Fibroblast of skin of left biceps (primary cell): ENCODE data around the gene PPP2R5B.

Experiments
- DNase-seq, 2 experiments: peaks; one replicate each; pipeline ENCODE4 v3.0.0-alpha.2; 2013; ENCODE audit warnings: low read depth in 2 of 2

The PPP2R5B gene

DNA sequence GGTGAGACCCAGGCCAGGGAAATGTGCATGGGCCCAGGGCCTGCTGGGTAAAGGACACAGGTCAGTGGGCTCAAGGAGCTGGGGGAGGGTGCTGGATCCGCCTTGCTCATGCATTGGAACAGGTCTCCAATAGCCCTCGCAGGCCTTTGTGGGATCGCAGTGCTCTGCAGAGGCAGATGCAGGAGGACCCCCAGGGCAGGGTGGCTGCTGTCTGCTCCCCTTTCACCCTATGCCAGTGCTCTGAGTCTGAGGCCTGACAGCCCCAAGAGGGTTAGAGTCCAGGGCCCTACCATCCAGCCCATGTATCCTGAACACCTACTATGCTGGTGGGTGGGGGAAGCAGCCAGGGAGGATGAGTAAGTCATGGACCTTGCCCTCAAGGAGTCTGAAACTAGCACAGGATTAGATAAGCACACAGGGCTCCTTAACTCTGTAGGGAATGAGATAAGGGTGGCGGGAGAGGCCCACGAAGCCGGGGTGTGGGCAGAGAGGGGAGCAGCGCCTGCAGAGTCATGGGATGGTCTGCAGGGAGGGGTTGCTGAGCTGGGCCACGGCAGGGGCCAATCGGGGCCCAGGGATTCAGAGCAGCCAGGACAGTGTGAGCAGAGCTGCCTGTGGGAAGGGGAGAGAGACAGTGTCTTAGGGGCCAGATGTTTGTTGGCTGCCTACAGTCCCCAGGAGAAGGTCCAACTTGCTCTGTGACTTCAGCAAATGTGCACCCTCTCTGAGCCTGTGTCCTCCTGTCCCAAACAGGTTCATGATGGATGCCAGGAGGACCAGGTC is 35.6 kb upstream of the PPP2R5B start:
- DNase-seq: no peak

DNA sequence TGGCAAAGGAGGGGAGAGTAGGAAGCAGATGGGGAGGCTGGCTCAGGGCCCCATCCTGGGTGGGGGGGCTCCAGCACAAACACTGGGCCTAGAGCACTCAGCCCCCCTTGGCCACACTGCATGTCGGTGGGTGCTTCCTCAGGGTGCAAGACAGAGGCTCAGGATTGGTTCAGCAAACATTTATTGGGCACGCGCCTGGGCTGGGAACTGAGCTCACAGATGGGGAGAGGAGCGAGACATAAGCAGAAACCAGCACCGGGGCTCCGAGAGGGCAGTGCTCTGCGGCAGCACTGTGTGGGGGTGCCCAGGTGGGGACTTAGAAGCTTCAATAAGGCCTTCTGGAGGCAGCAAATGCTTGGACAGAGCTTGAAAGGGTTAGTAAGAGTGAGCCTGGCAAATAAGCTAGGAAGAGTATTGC is 34.0 kb upstream of the PPP2R5B start:
- no peak for DNase-seq

DNA sequence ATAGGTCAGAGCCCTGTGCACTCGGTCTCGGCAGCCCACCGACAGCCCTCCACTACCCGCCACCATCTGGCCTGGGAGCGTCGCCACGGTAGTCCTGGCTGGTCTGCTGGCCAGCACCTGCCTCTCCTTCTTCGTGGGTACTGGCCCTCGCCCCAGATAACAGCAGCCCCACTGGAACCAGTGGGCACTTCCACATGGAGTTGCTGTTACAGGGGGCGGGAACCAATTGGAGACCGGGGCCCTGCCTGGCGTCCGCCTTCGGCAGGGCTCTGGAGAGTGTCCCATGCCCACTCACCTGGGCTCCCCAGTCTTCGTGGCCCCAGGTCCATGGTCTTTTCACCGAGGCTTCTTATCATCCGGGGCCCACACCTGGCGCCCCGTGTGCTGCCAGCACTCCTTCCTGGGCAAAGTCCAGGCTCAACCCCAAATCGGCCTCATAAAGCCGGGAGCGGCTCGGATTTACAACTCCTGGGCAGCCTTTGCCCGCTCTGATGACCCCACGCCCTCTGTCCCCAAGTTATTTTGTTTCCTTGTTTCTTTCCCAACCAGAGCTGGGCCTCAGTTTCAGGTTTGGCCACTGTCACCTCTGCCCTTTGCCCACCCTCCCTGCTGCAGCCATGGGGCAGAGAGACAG is 33.2 kb upstream of the PPP2R5B start:
- DNase-seq: no peak

DNA sequence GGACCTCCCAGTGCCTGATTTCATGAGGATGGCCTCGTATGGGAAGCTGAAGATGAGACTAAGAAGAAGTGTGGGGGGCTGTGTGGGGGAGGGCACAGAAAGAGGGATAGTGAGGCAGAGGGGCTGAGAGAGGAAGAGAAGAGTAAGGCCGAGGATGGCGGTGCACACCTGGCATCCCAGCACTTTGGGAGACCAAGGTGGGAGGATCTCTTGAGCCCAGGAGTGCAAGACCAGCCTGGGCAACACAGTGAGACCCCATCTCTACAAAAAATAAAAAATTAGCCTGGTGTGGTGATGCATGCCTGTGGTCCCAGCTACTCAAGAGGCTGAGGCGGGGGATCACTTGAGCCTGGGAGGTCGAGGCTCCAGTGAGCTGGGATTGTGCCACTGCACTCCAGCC is 32.6 kb upstream of the PPP2R5B start:
- DNase-seq: no peak

DNA sequence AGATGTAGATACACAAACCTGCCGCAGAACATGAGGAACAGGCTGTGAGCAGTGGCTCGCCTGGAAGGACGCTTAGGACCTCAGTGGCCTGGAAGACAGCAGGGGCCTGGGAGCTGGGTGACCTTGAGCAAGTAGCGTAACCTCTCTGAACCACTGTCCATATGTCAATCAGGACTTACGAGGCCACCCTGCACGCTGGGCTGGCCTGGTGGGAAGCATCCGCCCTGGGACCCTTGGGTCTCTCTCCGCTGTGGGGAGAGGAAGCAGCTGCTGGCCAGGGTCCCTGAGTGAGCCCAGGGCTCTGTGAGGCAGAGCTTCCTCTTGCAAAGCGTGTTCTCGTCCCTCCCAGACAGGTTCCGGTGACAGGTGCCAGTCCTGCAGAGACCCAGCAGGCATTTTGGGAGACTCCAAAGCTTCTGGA is 32.1 kb upstream of the PPP2R5B start:
- DNase-seq: no peak

DNA sequence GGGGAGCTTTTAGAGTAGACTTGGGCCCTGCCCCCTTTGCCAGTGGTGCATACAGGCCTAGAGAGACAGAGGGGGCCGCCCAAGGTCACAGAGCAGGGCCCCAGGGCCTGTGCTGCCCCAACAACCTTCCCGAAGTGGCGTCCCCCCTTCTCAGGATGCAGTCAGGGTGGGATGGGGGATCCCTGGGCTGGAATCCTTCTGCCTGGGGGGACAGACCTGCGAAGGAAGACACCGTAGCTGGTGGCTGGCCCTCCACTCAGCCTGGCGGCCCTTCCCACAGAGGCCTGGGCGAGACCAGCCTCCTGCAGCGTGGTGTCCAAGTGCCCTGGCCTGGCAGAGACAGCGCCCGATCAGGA is 31.7 kb upstream of the PPP2R5B start:
- DNase-seq: no peak

DNA sequence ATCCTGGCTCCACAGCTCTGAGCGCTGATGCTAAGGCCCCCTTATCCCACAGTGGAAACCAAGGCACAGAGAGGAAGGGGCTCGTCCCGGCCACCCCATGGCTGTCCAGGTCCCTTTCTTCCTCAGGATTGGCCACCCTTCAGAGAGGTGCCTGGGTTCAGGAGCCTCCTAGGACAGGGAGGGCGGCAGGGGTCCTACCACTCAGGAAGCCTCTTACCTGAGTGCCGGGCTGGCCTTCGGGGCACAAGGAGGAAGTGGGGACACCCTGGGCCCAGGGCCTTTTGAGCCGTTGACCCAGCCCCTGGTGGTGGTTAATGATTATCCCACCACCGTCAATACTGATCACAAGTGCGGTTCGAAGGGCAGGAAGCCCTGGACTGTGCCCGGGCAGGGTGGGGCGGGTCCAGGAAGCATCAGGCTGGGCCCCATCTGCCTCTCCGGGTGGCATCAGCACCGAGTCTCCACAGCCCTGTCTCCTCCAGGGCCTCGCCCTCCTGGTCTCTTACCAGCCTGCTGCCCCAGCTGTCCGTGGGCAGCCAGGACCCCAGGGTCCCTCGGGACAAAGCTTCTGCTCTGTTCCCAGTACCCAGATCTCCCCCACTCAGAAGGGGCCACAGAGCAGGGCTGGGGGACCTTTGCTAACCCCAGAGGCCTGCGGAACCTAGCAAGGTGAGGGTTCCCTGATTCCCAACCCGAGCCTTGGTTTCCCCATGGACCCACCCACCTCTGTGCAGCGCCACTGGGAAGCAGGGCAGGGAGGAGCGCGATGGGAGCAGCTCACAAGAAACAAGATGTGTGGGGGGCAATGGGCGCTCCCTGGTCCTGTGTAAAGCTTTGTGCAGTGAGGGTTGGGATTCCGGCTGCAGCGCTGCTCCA is 31.1 kb upstream of the PPP2R5B start:
- DNase-seq: no peak

DNA sequence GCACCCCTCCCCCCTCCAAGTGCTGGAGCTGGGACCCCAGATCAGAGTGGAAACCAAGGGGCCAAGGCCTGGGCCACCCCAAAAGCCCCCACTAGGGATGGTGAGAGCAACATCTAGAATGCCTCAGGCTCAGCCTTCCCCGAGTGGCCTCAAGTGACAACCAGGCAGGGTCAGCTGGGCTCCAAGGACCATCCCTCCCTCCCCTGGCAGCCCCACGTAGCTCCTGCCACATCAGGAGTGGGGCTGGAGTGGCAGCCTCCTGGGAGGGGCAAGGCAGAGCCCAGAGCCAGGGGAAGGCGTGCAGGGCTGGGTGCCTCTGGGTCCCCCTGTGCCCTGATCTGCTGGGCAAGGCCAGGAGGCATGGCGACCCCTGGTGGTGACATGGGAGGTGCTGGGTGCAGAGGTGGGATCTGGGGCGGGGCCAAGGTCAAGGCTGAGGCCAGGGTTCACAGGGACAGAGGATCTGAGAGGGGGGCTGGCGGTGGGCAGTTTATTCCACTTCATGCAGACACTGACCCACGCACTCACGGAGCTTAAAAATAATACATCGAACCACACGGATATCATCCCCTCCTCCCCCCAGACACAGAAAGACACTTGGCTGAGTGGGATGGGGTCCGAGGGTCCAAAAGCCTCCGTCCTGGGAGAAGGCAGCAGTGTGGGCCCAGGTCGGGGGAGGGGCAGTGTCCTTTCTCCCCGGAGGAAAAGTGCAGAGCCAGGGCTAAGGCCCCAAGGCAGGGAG is 30.2 kb upstream of the PPP2R5B start:
- no peak for DNase-seq

DNA sequence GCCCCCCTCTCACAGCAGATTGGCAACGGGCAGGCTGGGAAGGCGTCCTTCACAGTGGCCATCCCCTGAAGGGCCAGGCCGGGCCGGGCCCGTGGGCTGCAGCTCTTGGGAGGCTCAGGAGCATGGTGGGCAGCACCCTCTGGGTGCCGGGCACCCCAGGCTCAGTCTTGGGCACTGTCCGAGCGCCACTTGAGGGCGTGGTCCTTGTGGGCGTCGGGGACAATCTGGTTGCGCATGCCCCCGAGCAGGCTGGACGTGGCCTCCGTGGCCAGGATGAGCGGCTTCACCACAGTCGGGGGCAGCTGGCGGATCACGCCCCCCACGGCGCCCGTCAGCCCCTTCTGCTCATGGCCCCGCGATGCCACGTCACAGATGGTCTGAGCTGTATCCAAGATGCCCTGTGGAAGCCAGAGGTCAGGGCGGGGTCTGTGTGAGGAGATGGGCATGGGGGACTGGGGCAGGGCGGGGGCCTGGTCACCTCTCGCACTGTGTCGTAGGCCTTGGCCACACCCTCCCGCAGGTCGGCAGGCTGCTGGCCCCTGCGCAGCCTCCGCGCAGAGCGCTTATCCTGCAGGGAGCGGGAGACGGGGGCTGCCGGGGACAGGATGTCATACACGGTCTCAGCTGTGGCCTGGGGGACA is 29.6 kb upstream of the PPP2R5B start:
- DNase-seq: no peak

DNA sequence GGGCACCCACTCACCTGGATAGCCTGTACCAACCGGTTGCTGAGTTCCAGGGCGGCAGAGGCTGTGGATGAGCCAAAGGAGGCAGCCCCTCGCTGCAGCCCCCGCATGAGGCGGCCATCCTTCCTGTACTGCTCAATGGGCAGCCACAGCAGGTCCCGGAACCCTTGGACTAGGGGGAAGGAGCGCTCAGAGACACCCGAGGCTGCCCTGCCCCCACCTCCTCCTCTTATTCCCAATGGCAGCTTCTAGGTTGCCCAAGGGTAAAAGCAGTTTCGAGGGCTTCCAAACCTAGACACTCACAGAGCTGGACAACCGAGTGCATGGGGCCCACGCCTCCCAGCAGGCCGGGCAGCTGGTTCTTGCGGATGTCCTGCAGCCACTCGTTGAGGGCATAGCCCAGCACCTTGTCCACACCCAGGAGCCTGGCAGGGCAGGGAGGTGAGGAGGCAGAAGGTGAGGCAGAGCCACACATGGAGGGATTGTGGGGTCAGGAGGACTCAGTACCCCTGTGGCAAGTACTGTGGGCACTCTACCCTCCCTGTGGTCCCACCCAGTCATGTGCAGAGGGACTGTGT is 28.0 kb upstream of the PPP2R5B start:
- DNase-seq: no peak

DNA sequence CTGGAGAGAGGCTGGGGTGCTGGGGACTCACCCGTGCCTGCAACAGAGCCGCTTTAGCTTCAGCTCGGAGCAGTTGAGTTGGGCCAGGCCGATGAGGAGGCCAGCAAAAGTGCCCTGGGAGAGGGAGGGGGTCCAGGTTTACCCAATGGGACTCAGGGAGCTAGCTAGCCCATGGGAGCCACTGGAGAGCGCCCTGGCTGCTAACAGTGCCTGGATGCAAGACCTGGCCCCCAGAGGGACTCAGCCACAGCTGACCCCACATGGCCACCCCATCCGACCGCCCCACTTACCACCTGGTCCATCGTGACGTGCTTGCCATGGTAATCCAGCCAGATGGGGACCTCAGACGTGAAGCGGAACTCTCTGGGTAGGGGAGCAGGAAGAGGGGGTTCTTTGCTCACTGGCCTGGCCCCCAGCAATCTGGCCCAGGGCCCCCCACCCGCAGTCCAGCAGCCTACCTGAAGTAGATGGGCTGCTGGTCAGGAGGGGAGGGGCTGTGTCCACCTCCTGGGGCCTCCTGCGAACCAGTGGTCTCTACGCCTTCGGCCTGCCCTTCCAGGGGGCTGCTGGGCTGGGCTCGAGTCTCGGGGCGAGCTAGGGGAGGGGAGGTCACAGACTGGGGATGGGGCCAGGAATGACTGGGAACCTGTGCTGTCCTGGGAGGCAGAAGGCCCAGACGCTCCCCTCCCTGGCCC is 27.0 kb upstream of the PPP2R5B start:
- no peak for DNase-seq

DNA sequence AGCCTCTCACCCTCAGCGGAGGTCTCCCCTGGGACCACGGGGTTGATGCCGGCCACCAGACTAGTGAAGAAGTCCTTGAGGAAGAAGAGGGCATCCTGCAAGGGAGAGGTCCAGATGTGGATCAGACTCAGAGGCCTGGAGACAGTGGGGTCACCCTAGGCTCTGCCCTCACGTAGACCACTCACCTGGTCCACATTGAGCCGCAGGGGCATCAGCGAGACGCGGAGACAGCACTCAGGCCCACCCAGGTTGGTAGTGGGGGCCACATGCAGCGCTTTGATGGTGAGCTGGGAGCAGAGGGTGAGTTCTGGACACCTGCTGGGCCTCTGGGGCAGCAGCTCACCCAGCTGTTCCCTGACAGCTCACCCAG is 26.4 kb upstream of the PPP2R5B start:
- no peak for DNase-seq

DNA sequence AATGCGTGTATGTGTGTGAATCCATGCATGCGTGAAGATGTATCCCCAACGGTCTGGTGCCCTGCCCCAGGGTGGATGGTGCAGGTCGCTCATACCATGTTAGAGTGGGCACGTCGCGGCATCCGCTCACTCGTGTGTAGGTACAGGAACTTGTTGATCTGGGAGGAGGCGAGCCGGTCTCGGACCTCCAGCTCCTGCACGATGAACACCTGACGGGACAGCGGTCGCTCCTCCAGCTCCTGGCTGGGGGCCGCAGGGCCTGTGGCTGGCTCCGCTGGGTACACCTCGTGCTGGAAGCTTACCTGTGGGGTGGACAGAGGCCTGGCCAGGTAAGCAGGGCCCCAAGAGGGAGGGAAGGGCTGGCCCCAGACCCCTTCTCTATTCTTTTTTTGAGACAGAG is 25.9 kb upstream of the PPP2R5B start:
- no peak for DNase-seq

DNA sequence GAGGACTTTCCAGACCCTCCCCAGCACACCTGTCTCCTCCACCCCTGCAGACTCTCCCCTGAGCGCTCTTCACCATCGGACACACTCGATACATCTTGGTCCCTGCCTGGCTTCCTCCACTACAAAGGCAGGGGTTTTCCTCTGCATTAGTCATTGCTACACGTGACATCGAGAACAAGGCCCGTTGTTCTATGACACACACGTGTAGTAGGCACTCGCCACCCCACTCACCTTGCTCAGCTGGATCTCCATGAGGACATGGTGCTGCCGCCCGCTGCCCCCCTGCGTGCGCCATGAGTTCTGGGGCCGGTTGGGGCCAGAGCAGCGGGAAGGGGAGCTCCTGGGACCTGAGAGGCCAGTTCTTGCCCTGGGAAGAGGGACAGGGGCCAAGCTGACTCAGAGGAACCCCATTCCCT is 24.2 kb upstream of the PPP2R5B start:
- no peak for DNase-seq

DNA sequence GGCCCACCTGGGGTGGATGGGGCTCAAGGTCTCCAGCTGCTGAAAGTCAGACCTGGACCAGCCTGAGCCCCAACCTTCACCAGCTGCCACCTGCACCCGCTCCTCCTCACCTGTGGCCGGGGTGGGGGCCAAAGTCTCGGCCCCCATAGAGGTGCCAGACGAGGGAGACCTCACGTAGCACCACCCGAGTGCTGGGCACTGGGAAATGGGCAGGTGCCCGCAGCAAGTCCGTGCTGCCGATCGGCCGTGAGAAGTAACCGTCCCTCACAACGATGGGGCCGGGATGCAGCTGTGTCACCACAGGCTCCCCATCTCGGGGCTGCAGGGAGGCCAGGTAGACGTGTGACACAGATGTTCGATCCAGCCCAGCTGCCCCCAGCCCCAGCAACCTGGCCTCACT is 23.7 kb upstream of the PPP2R5B start:
- DNase-seq: no peak

DNA sequence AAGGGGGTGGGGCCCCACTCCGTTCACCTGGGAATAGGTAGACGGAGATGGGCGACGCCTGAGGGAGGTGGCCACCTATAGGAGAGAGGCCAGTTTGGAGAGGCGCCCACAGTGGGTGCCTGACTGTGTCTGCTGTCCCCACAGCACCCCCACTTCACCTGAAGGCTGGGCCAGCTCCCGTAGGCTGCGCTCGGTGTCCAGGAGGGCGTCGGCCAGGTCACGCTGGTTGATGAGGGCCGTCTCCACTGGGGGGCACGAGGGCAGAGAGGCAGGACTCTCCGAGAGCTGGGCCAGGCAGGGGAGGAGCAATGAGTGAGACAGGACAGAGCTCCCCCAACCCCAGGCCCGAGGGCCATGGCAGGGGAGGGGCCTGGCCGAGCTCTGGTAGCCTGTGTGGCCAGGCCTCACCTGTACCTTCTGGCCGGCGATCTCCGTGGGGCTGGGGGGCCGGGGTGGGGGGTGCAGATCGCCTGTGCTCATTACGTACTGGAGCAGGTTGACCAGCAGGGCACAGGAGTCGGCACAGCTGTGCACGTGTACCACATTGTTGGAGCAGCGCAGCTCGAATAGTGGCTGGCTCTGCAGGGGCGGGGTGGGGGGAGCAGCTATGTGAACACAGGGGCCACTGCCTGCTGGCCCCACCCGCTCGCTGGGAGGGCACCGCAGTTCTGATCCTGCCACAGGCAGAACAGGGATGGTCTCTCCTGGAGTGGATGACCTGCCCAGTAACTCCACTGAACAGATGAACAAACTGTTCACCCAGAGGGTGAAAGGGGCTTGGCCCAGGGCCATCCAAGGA is 22.2 kb upstream of the PPP2R5B start:
- no peak for DNase-seq

DNA sequence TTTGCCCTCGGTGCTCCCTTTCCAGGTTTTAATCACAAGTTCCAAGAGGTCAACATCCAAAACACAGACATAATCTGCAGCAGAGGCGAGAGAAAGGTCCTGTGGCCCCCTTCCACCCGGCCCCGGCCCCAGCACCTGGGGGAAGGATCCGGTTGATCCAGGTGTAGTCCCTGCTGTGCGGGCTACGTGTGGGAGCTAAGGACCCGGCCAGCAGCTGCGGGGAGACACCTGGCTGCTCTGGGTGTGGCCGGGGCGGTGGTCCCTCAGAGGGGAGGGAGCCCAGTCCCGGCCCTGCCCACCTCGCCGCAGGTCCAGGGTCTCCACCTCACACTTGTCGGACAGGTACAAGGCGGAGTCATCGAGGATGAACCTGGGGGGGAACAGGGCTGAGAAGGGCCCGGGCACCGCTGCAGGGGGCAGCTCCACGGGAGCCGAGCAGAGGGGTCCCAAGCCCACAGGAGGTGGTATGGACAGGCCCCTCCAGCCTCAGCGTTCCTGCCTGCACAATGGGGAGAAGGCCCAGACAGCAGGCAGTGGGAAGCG is 21.1 kb upstream of the PPP2R5B start:
- DNase-seq: no peak

DNA sequence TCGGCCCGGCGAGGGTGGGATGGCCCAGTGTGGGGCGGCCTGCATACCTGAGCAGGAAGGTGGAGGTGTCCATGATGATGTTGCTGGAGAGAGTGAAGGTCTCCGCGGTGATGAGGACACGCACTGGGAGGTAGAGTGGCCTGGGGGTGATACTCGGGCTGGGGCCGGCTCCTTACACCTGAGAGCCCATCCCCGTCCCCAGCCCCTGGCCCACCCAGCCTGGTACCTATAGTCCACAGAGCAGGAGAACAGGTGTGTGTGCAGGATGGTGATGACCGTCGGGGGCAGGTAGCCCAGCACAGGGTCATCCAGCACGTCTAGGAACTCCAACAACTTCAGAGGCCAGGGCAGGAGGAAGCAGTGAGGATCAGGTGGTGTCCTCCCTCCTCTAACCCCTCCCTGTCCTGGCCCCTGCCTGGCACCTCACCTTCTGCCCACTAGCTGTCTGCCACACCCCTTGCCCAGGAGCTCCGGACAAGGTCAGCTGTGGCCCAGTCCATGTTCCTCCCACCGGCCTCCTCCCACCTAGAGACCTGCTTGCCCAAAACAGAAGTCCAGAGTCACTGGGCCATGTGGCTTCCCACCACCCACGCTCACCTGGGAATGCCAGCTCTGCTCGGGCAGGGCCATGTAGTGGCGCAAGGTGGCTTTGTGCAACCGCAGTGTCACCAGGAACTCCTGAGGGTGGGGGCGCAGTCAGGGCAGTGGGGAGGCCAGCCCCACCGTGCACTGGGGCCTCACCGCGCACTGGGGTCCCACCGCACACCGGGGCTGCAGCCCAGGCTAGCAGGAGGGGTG is 18.8 kb upstream of the PPP2R5B start:
- DNase-seq: no peak

DNA sequence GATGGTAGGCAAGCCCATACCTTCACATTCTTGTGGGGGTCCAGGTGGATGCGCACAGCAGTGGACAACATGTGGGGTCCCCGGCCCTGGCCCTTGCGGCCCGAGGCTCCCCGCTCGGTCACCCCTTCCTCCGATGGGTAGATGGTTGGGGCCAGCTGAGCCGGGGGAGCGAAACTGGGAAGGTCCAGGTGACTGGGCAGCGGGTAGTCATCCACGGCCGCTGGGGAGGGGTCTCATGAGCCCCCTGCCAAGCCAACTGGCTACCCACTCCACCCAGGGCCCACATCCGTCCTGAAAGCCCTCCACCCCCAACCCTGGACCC is 18.2 kb upstream of the PPP2R5B start:
- DNase-seq: no peak
